ENCODE results near the gene ARL4D. TPM values are rescaled to one million over a fixed set of nuclear protein-coding genes. Genes with fewer than 3 reads are reported as not detected.

ARL4D gene
- total and polyA plus RNA-seq, 2 of the 8 experiments (the other 6 are each of a cell fraction or from before 2014, with no cell fraction given) = 8.4 to 9.2 TPM

- Histone ChIP-seq H3K27me3 (replicated peaks in 1 of 4; ENCODE audit: control insufficient read depth in 3 of 4, extremely low read depth in 1 of 4, insufficient read depth in 3 of 4, low read length in 3 of 4) (no peaks in the 10 kb centered on the region), H3K79me1 (ENCODE audit: low read depth, low read length) (no peaks in the 10 kb centered on the region), H2BK20ac (ENCODE audit: low read length) (no peak overlapping the region), H3K27ac (ENCODE audit: low read depth, low read length) (no peak overlapping the region), H4K91ac (replicated peaks; ENCODE audit: insufficient read length, low read length) (no peak overlapping the region), H2AK5ac (ENCODE audit: low read depth, low read length) (no peak overlapping the region), H2BK15ac (ENCODE audit: low read length) (no peak overlapping the region), H3K4me3 (ENCODE audit: extremely low read depth in 1 of 4, insufficient read depth in 2 of 4, low read depth in 3 of 4, low read length in 4 of 4) (no peak overlapping the region), H3K23me2 (ENCODE audit: low read depth, low read length) (no peaks in the 10 kb centered on the region), H3K56ac (replicated peaks; ENCODE audit: insufficient read length, low read depth, low read length) (no peak overlapping the region), H3K9ac (replicated peaks in 1 of 4; ENCODE audit: extremely low read depth in 1 of 4, low read depth in 3 of 4, low read length in 3 of 4) (no peak overlapping the region), H3K14ac (ENCODE audit: insufficient read length) (no peak overlapping the region), H2BK120ac (replicated peaks; ENCODE audit: low read depth, low read length) (no peak overlapping the region), H3K4me2 (ENCODE audit: insufficient read depth in 1 of 2, low read depth in 2 of 2, low read length in 2 of 2) (no peak overlapping the region), H2AFZ (ENCODE audit: low read length) (no peak overlapping the region), H3K79me2 (ENCODE audit: control insufficient read depth in 1 of 2, insufficient read depth in 2 of 2, low read length in 2 of 2) (no peaks in the 10 kb centered on the region), H3K4me1 (replicated peaks in 1 of 4; ENCODE audit: control insufficient read depth in 3 of 4, insufficient read depth in 4 of 4, low read length in 3 of 4) (peaks cover 0 to 10% (median 1%) of the 10 kb centered on the region in 4 experiments; a peak in 3 of 7 replicates), H3K4ac (replicated peaks; ENCODE audit: insufficient read length, low read depth, low read length) (no peak overlapping the region), H2BK5ac (ENCODE audit: low read depth, low read length) (no peak overlapping the region), H3K23ac (ENCODE audit: insufficient read length) (no peak overlapping the region), H3K36me3 (ENCODE audit: control insufficient read depth in 2 of 4, insufficient read depth in 4 of 4, low read length in 3 of 4) (0 out of 8 replicates have a peak, but pooled peaks cover 0 to 9% (median 0%) of the 10 kb centered on the region in 4 experiments), H3K18ac (ENCODE audit: extremely low read depth, low read length) (no peak overlapping the region), H4K5ac (ENCODE audit: insufficient read length, low read depth, low read length) (no peak overlapping the region), H2BK12ac (ENCODE audit: low read depth, low read length) (no peak overlapping the region), H4K8ac (ENCODE audit: extremely low read depth, insufficient read depth, low read length) (no peak overlapping the region), H3K9me3 (ENCODE audit: insufficient read depth in 2 of 2, low read depth in 1 of 2, low read length in 1 of 2) (peaks cover 22 to 27% of the 10 kb centered on the region in 2 experiments), H4K20me1 (replicated peaks in 1 of 2; ENCODE audit: control insufficient read depth in 1 of 2, insufficient read depth in 2 of 2, low read length in 2 of 2) (no peaks in the 10 kb centered on the region)
- no peak for FAIRE-seq
- no peak for DNase-seq (ENCODE audit: low read depth in 1 of 2, low spot score in 2 of 2)
- ChIA-PET POLR2A (ENCODE audit: partially characterized antibody) (interaction anchor here (1.0 to 7.1 kb wide), 3 partner anchors 12 to 28 kb away, joined by 3 to 34 read pairs (median 23); no protein-coding TSS in a partner anchor), CTCF (ENCODE audit: partially characterized antibody) (interaction anchor here (0.8 to 3.4 kb wide), 5 partner anchors 10 to 46 kb away, joined by 3 to 23 read pairs (median 7); no protein-coding TSS in a partner anchor)
- 89% methylated on average over 2 of the region's 2 CpGs; no CpG with 5 or more reads in 1 of the 2 experiments for WGBS, 2 experiments (ENCODE audit: extremely low coverage in 1 of 2, insufficient coverage in 1 of 2, insufficient read length in 1 of 2, insufficient replicate concordance in 2 of 2, low coverage in 1 of 2, low lambda C conversion rate in 2 of 2, missing lambda C conversion rate in 1 of 2)
- TF ChIP-seq, protein P1, sequence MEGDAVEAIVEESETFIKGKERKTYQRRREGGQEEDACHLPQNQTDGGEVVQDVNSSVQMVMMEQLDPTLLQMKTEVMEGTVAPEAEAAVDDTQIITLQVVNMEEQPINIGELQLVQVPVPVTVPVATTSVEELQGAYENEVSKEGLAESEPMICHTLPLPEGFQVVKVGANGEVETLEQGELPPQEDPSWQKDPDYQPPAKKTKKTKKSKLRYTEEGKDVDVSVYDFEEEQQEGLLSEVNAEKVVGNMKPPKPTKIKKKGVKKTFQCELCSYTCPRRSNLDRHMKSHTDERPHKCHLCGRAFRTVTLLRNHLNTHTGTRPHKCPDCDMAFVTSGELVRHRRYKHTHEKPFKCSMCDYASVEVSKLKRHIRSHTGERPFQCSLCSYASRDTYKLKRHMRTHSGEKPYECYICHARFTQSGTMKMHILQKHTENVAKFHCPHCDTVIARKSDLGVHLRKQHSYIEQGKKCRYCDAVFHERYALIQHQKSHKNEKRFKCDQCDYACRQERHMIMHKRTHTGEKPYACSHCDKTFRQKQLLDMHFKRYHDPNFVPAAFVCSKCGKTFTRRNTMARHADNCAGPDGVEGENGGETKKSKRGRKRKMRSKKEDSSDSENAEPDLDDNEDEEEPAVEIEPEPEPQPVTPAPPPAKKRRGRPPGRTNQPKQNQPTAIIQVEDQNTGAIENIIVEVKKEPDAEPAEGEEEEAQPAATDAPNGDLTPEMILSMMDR (IDR thresholded peaks at IDR 0.05; ENCODE audit: control extremely low read depth in 1 of 3, insufficient read depth in 1 of 3, low read depth in 1 of 3, low read length in 3 of 3) = peak in 2 of 3 experiments; percentile 29 to 47; a peak in 2 of 4 replicates
- peak; percentile 35 to 49; a peak in 3 of 4 replicates for TF ChIP-seq RAD21 (IDR thresholded peaks at IDR 0.05 in 1 of 2, conservative IDR thresholded peaks at IDR 0.05 in 1 of 2; ENCODE audit: low read depth in 2 of 2, low read length in 2 of 2)
- no peak for TF ChIP-seq MAFK (IDR thresholded peaks at IDR 0.05; ENCODE audit: low read depth, low read length)
Observed at GRCh38 chr17:43349142-43349541, 49.7 kb upstream of the ARL4D start.
